H1 (cell line): ENCODE results near the gene GPR150. TPM values are rescaled to one million over a fixed set of nuclear protein-coding genes. Genes with fewer than 3 reads are reported as not detected.

Source experiments
- SIRT6 ChIP-seq: IDR thresholded peaks from one replicate; pipeline ENCODE4 v1.7.1; 2012; ENCODE audit warnings: low read length, inconsistent platforms
- SP1 ChIP-seq: IDR thresholded peaks from 2 replicates; pipeline ENCODE4 v1.6.1; 2011; ENCODE audit warnings: low read depth, low read length
- ZNF274 ChIP-seq: IDR thresholded peaks from 2 replicates; pipeline ENCODE4 v1.7.0; 2012; ENCODE audit warnings: low read length, borderline replicate concordance; ENCODE audit errors: extremely low read depth
- polyA plus RNA-seq, 7 experiments: library from polyadenylated mRNA; depleted of rRNA in 3 of 7; stranded (reverse) in 5 of 7; unstranded in 2 of 7; fragments of >200 nt in 5 of 7; fragments of 200-250 nt in 2 of 7; gene quantifications; 1 replicate in 5 of 7; 2 replicates in 1 of 7; 4 replicates in 1 of 7; pipeline versions ENCODE4 v1.2.1 to v1.2.3, GENCODE V29; 2011 to 2013; ENCODE audit warnings: missing spikeins in 2 of 7, mixed read lengths in 2 of 7
- total RNA-seq: library from RNA; stranded (reverse); fragmentation: NEBNext Ultra II Directional; extraction: Animal tissue kit (Norgen Biotek cat#: 25700); gene quantifications from 2 replicates; pipeline ENCODE4 v1.2.1, GENCODE V29; 2021
- TF ChIP-seq, protein P1 (sequence below): IDR thresholded peaks from 2 replicates; pipeline ENCODE4 v1.6.1; 2012; ENCODE audit warnings: low read length, inconsistent platforms

Gene GPR150
- total and polyA plus RNA-seq, 2 of the 8 experiments (the other 6 are each of a cell fraction or from before 2014, with no cell fraction given), result 0.14 TPM; not detected in 1

DNA sequence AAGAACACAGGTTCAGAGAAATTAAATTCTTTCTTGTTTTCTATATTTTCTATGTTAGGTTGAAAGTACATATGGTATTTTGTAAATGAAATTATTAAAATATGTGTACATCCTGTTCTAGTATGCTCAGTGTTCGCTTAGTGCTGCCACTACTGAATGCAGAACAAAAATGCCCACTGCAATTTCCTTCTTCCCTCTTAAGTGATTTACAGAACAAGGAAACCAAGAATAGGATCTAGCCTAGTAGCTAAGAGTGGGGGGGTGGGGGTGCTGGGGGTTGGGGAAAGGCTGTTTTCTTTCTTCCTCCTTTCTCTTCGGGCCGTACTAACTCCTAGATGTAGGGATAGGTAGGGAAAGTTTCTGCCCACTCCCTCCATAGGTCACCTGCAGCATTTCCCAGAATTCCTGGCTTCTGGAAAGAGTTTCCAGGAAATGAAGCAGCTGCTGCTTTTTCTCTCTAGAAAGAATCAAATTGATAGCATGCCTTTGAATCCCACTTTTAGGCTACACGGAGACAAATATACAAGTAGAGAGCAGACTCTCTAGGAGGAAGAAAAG is 47.3 kb downstream of the GPR150 start (continued):
- TF ChIP-seq, protein P1, sequence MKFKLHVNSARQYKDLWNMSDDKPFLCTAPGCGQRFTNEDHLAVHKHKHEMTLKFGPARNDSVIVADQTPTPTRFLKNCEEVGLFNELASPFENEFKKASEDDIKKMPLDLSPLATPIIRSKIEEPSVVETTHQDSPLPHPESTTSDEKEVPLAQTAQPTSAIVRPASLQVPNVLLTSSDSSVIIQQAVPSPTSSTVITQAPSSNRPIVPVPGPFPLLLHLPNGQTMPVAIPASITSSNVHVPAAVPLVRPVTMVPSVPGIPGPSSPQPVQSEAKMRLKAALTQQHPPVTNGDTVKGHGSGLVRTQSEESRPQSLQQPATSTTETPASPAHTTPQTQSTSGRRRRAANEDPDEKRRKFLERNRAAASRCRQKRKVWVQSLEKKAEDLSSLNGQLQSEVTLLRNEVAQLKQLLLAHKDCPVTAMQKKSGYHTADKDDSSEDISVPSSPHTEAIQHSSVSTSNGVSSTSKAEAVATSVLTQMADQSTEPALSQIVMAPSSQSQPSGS, result no peak
- TF ChIP-seq ZNF274 (no peak), SIRT6 (no peak), SP1 (no peak)
